HG03097 (cell line): Measurements from ENCODE around the gene RBM20.

Experiments
- ATAC-seq: cut with Tn5 transposase; IDR thresholded peaks from one replicate; pipeline ENCODE4 v1.9.1; 2021; ENCODE audit not compliant: unreplicated experiment, low FRiP score

The RBM20 gene

DNA sequence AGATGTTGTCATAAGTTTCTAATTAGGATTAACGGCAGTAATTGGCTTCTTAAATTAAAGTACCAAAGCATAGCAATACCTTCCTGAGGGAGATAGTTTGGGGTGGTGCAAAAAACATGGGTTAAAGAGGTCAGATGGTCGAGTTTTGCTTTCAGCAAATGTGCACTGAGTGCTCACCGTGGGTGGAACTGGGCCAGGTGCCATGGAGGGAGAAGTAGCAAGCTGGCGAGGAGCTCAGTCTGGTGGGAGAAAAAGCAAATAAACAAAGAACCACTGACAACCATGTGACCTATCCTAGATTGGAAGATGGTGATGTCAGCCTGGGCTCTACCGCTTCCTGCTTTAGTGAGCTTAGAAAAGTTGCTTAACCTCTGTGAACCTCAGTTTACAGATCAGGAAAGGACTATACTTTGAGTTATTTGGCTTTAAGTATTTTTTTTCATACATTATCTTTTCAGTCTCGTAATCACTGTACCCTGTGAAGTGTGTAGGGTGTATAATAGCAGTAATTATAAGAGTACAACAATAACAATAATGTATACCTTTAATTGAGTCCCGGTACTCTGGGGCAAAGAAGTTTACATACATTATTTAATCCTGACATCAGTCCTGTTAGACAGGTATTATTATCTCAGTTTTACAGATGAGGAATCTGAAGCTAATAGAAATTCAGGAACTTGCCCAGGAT is 158.6 kb downstream of the RBM20 start:
- ATAC-seq = no peak

- ATAC-seq = no peak
These were observed 159.2 kb downstream of the RBM20 start for GRCh38 chr10:110803239-110803749.

DNA sequence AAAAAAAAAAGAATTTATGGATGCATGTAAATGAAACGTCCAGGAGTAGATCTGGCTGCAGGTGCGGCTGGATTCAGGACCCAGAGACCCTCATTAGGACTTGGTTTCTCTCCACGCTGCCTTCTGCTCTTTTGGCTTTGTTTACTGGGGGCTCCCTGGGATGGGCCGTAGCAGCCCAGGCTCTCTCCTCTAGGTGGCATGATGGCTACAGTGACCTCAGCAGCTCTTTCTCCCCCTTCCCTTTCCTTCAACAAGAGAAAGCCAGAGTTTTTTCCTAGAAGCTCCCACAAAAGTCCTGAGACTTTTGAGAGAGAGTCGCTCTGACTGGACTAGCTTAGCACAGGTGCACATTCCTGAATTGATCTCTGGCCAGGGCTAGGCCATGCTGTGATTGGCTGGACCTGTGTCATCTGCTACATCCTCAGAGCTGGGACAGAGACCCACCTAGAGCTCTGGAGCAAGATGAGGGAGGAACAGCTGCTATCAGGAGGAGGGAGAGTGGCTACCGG is 159.7 kb downstream of the RBM20 start:
- peak; percentile 49 for ATAC-seq

DNA sequence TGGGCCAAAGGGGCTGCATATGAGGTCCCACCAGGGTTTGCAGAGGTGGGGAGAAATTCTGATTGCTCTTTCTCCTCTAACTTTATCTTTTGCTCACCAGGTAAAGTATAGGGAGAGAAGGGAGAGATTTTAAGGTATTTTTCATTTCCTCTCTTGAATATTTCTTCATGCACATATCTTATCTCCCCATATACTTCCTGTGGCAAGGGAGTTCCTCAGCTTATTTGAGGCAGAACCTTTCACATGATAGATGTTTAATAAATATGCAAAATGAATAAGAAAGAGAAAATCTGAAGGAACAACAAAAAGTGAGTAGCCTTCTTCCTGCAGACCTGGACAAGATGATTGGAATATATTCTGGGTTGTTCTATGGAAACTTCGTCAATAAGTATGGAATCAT is 160.2 kb downstream of the RBM20 start:
- no peak for ATAC-seq

DNA sequence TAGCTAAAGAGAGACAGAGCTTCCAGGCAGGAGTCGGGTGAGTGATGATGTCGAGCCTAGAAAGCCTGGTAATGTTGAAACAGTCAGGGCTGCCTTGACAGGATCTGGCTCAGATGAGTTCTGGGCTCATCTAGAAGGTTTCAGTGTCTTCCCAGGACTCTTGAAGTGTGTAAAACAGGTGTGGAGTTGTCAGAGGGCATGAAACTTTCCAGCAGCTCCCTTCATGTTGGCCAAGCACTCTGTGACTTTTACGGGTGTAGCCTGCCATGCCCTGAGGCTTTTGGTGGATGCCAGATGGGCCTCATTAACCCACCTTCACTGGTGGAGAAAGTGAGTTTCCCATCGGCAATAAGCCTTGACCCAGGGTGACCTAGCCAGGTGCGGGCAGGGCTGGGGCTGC is 161.2 kb downstream of the RBM20 start:
- no peak for ATAC-seq

DNA sequence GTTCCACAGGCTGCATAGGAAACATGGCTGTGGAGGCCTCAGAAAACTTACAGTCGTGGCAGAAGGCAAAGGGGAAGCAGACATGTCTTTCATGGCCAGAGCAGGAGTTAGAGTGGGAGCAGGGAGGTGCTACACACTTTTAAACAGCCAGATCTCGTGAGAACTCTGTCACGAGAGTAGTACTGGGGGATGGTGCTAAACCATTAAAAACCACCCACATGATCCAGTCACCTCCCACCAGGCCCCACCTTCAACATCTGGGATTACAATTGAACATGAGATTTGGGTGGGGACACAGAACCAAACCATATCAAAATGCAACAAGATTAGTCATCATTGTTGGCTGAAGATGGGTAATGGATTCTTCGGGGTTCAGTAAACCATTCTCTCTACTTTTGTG is 162.2 kb downstream of the RBM20 start:
- ATAC-seq = no peak

DNA sequence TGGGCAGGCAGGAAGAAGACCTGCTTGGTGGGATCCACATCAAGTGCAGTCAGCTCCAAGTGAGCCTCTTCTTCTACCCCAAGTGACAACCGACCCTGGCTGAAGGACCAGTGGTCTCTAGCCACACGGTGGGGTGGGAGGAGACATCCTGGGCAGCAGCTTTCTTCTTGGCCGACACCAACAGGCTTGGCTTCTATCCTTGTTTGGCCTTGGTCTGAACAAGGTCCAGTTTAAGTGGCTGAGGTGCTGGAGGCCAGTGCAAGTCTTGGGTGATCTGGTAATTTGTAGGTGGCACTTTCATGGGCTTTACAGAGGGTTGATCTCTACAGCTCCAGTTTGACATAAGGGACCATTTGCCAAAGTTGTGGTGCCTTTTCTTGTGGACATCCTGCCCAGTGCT is 164.0 kb downstream of the RBM20 start:
- no peak for ATAC-seq

DNA sequence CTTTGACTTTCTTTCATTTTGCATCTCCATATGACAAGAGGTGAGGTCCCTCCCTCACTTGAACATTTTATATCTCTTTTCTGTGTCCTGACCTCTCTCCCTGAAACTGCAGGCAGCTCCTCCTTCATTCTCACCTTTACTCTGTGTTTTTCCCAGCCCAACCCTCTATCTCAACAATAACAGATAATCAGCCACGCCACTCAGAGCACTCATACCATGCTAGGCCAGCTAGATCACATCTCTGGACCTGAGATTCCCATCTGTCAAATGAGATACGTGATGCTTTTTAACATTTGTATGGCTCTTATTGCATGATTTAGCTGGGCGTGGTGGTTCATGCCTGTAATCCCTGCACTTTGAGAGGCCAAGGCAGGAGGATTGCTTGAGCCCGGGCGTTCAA is 164.5 kb downstream of the RBM20 start:
- no peak for ATAC-seq

DNA sequence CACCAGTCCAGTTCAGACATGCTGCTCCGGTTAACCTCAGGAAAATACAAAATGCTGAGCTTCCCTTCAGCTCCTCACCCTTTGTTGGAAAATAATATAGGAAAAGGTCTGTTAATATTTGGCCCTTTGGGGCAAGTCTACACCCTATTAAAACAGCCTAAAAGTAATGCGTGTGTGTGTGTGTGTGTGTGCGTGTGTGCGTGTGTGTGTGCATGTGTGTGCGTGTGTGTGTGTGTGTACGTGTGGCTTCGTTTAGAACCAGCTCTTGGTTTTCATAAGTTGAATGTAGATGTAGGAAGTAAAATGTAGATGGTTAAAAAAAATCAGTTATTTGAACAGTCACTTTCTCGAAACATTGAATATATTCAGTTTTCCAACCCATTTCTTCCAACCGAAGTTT is 166.5 kb downstream of the RBM20 start:
- ATAC-seq = no peak

DNA sequence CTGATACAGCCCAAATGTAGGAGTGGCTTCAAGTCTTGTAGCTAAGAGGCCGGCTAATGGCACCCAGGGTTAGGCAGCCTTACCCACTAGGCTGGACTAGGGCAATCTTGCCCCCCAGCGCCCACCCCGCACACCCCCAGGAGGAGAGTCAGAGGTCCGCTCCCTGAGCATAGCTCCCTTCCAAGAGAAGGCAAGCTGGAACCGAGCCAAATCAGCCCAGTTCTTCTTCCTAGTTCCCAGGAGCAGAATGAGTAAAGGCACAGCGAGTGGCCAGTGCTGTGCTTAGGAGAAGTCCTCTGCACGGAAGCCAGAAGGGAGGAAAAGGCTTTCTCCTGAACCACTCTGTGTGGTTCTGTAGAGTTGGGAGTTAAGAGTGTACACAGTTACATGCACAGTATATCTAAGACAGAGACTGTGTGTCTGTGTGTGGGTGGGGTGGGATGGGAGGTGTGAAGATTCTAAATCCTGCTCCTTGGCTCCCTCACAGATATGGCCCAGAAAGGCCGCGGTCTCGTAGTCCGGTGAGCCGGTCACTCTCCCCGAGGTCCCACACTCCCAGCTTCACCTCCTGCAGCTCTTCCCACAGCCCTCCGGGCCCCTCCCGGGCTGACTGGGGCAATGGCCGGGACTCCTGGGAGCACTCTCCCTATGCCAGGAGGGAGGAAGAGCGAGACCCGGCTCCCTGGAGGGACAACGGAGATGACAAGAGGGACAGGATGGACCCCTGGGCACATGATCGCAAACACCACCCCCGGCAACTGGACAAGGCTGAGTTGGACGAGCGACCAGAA is 167.8 kb downstream of the RBM20 start:
- ATAC-seq = no peak

DNA sequence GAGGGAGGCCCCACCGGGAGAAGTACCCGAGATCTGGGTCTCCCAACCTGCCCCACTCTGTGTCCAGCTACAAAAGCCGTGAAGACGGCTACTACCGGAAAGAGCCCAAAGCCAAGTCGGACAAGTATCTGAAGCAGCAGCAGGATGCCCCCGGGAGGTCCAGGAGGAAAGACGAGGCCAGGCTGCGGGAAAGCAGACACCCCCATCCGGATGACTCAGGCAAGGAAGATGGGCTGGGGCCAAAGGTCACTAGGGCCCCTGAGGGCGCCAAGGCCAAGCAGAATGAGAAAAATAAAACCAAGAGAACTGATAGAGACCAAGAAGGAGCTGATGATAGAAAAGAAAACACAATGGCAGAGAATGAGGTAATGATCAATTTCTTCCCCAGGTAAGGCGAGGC is 168.4 kb downstream of the RBM20 start:
- no peak for ATAC-seq

- no peak for ATAC-seq
These were observed 169.8 kb downstream of the RBM20 start for GRCh38 chr10:110813743-110814472.

GRCh38 chr10:110815354-110816004 is 171.3 kb downstream of the RBM20 start:
- peak; percentile 57 for ATAC-seq

DNA sequence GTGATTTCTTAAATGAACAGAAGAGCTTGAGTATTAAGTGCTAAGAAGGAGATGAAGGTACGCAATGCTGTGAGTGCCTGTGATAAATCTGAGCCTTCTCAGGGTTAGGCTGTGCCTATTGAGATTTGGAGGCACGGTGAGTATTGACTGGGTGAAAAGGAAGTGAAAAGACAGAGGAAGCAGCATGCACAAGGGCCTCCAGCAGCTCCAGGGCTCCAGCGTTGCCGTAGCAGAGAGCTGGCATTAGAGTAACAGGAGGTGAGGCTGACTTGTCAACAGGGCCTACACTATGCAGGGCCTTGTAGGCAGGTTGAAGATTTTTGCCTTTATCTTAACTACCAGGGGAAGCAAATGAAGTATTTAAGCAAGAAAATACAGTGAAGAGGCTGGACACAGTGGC is 173.5 kb downstream of the RBM20 start:
- ATAC-seq = no peak

- no peak for ATAC-seq
These were observed 174.4 kb downstream of the RBM20 start for GRCh38 chr10:110818311-110819256.

DNA sequence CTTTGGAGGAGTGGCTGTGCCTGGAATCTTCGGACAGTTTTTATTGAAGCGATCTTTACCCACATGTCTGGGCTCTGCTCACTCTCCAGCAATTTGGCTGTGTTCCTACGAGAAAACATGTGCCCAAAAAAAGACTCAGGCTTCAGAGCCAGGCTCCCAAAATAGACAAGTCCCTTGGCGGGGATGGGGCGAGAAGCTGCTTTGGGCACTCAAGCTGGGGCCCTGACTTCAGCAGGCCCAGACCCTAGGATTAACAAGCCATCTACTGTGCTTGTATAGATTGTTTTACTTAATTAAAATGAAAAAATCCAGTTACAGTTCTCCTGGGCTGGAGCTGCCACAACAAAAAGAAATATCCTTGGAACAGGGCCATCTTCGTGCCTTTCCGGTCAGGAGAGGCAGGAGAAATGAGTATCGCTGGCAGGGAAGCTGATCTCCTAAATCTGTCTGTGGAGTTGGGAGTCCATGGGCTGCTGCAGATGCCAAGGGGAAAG is 176.2 kb downstream of the RBM20 start:
- ATAC-seq = no peak

DNA sequence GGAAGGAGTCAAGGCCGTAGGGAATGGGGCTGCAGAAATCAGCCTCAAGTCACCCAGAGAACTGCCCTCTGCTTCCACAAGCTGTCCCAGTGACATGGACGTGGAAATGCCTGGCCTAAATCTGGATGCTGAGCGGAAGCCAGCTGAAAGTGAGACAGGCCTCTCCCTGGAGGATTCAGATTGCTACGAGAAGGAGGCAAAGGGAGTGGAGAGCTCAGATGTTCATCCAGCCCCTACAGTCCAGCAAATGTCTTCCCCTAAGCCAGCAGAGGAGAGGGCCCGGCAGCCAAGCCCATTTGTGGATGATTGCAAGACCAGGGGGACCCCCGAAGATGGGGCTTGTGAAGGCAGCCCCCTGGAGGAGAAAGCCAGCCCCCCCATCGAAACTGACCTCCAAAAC is 177.4 kb downstream of the RBM20 start:
- no peak for ATAC-seq

DNA sequence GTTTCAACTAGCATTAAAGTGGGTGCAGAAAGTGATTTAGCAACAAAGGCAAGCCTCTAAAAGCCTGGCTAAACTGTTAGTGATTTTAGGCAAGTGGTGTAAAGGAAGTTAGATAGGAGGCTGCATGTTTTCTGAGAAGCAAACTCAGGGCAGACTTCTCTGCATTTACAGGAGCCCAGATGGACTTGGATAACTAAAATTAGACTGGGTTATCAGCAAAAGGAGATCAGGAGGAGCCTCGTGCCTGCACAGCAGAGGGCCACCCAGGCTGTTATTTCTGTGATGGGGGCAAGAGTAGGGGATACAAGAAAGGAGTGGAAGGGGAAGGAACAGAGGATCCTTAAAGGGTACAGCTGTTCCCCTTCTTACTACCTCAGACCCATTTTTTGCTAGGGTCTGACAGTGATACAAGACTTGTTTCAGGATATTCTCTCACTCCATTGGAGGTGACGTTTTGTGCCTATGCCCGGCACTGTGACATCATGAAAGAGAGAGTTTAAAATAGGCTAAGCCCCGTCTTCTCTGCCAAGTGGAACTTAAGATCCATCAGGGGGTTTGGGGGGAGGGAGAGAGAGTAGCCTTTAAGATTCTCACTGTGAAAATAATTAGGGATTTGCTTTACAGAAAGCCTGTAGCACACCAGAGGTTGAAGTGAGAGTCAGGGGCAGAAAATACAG is 178.0 kb downstream of the RBM20 start:
- no peak for ATAC-seq
